ENCODE measurements around the gene RDM1.

The RDM1 gene

DNA sequence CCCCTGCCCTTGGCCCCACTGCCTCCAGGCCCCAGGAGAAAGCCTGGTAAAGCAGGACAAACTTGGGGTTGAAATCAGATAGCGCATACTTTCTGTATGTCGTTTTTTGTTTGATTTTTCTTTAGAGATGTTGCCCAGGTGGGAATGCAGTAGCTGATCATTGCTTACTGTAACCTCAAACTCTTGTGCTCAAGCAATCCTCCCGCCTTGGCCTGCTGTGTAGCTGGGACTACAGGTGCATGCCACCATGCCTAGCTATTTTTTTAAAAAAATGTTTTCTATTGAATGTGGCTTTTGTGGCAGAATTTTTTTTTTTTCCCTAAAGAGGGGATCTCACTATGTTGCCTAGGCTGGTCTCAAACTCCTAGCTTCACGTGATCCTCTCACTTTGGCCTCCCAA, 39.3 kb downstream of the RDM1 start:
- Histone ChIP-seq H3K4me2 (ENCODE audit: low read length) (no peak overlapping the region), H4K20me1 (ENCODE audit: insufficient read depth, low read length) (no peaks in the 10 kb centered on the region), H3K9me2 (ENCODE audit: low read depth, low read length) (no peaks in the 10 kb centered on the region), H3K27ac (ENCODE audit: low read depth, low read length, poor library complexity, severe bottlenecking) (no peak overlapping the region), H3K4me1 (ENCODE audit: insufficient read depth, low read length, severe bottlenecking) (no peaks in the 10 kb centered on the region), H3K4me3 (ENCODE audit: low read depth, low read length, poor library complexity, severe bottlenecking) (no peak overlapping the region), H3K9ac (ENCODE audit: low read length) (no peak overlapping the region), H3K27me3 (ENCODE audit: insufficient read depth, low read length) (no peaks in the 10 kb centered on the region), H2AFZ (ENCODE audit: low read length) (no peak overlapping the region), H3F3A (ENCODE audit: insufficient read depth, low read length) (no peaks in the 10 kb centered on the region), H3K36me3 (ENCODE audit: insufficient read depth, low read length) (no peaks in the 10 kb centered on the region), H3K9me3 (ENCODE audit: low read length) (no peaks in the 10 kb centered on the region), H3K79me2 (ENCODE audit: insufficient read depth, low read length) (no peaks in the 10 kb centered on the region)
- TF ChIP-seq, protein P1, sequence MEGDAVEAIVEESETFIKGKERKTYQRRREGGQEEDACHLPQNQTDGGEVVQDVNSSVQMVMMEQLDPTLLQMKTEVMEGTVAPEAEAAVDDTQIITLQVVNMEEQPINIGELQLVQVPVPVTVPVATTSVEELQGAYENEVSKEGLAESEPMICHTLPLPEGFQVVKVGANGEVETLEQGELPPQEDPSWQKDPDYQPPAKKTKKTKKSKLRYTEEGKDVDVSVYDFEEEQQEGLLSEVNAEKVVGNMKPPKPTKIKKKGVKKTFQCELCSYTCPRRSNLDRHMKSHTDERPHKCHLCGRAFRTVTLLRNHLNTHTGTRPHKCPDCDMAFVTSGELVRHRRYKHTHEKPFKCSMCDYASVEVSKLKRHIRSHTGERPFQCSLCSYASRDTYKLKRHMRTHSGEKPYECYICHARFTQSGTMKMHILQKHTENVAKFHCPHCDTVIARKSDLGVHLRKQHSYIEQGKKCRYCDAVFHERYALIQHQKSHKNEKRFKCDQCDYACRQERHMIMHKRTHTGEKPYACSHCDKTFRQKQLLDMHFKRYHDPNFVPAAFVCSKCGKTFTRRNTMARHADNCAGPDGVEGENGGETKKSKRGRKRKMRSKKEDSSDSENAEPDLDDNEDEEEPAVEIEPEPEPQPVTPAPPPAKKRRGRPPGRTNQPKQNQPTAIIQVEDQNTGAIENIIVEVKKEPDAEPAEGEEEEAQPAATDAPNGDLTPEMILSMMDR (IDR thresholded peaks at IDR 0.05; ENCODE audit: low read length), result no peak
- no peak for TF ChIP-seq EZH2 (IDR thresholded peaks at IDR 0.05; ENCODE audit: borderline replicate concordance, low read length)

DNA sequence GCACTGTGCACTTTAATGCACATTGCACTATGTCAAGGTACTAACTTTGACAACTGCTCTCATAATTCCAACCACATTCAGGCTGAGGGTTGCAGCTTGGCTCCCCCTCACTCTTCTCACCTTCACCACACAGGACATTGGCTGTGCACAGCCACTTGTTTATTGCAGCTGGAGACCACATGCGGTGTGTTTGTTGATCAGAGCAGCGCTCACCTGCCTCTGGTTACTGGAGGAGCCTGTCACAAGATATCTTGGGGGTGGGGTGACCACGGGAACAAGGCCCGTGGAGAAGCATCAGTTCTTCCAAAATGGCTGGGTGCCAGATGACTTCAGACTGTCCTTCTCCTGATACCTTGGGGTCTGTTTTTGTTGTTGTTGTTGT, 39.8 kb downstream of the RDM1 start:
- H3K27ac ChIP-seq (ENCODE audit: low read depth, low read length, poor library complexity, severe bottlenecking), result no peak overlapping the region
- TF ChIP-seq, protein P1 (IDR thresholded peaks at IDR 0.05; ENCODE audit: low read length), result no peak
- TF ChIP-seq EZH2 (IDR thresholded peaks at IDR 0.05; ENCODE audit: borderline replicate concordance, low read length), result no peak
- no peaks in the 10 kb centered on the region for H3K27me3 ChIP-seq (ENCODE audit: insufficient read depth, low read length)
- no peaks in the 10 kb centered on the region for H3K36me3 ChIP-seq (ENCODE audit: insufficient read depth, low read length)
- no peak overlapping the region for H2AFZ ChIP-seq (ENCODE audit: low read length)
- no peaks in the 10 kb centered on the region for H3K9me3 ChIP-seq (ENCODE audit: low read length)
- H3K4me3 ChIP-seq (ENCODE audit: low read depth, low read length, poor library complexity, severe bottlenecking), result no peak overlapping the region
- no peaks in the 10 kb centered on the region for H3K79me2 ChIP-seq (ENCODE audit: insufficient read depth, low read length)
- no peak overlapping the region for H3K9ac ChIP-seq (ENCODE audit: low read length)
- no peaks in the 10 kb centered on the region for H3F3A ChIP-seq (ENCODE audit: insufficient read depth, low read length)
- H3K4me1 ChIP-seq (ENCODE audit: insufficient read depth, low read length, severe bottlenecking), result no peaks in the 10 kb centered on the region
- no peaks in the 10 kb centered on the region for H3K9me2 ChIP-seq (ENCODE audit: low read depth, low read length)
- no peaks in the 10 kb centered on the region for H4K20me1 ChIP-seq (ENCODE audit: insufficient read depth, low read length)
- H3K4me2 ChIP-seq (ENCODE audit: low read length), result no peak overlapping the region

DNA sequence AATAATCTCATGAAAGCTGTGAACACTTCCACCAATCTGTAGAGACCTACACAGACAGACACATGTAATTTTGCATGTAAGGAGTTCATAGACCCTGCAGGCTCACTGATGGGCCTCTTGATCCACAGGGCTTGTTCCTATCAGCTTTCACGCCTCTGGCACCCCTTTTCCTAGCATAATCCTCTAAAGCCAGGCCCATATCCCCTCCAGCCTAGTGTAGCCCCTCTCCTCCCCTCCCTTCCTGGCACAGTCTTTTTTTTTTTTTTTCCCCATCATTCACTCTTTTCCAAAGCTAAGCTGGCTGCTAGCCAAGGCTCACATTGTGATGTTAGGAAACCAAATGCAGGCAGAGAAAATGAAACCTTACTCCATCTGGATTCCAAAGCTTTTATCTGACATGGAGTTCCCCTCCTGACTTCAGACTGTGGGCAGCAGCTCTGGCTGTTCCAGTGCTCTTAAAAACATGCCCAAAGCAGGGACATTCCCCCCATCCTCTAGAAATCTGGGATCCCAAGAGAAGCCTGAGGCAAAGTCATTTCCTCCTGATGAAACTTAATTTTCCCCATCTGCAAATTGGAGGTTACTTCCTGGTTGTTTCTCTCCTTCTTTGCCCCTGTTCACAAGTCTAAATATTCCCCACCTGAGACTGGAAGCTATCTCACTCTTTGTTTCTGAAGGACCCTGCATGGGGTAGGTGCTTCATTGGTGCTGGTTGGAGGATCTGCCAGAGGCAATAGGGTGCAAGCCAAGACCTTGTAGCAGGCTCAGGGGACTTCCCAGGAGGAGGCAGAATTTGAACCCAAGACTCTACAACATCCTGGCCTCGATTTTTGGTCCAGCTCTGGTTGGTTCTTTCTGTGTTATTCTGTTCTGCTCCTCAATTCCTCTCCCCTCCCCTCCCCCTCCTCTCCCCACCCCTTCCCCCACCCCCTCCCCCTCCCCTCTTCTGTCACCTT, 40.5 kb downstream of the RDM1 start:
- H3K9me3 ChIP-seq (ENCODE audit: low read length), result no peaks in the 10 kb centered on the region
- no peaks in the 10 kb centered on the region for H3K4me1 ChIP-seq (ENCODE audit: insufficient read depth, low read length, severe bottlenecking)
- H3K9ac ChIP-seq (ENCODE audit: low read length), result no peak overlapping the region
- H3K79me2 ChIP-seq (ENCODE audit: insufficient read depth, low read length), result no peaks in the 10 kb centered on the region
- H4K20me1 ChIP-seq (ENCODE audit: insufficient read depth, low read length), result no peaks in the 10 kb centered on the region
- no peak overlapping the region for H3K4me2 ChIP-seq (ENCODE audit: low read length)
- no peak overlapping the region for H3K4me3 ChIP-seq (ENCODE audit: low read depth, low read length, poor library complexity, severe bottlenecking)
- no peaks in the 10 kb centered on the region for H3K36me3 ChIP-seq (ENCODE audit: insufficient read depth, low read length)
- H3K9me2 ChIP-seq (ENCODE audit: low read depth, low read length), result no peaks in the 10 kb centered on the region
- TF ChIP-seq, protein P1 (IDR thresholded peaks at IDR 0.05; ENCODE audit: low read length), result no peak
- no peak for TF ChIP-seq EZH2 (IDR thresholded peaks at IDR 0.05; ENCODE audit: borderline replicate concordance, low read length)
- no peaks in the 10 kb centered on the region for H3K27me3 ChIP-seq (ENCODE audit: insufficient read depth, low read length)
- no peak overlapping the region for H3K27ac ChIP-seq (ENCODE audit: low read depth, low read length, poor library complexity, severe bottlenecking)
- H2AFZ ChIP-seq (ENCODE audit: low read length), result no peak overlapping the region
- H3F3A ChIP-seq (ENCODE audit: insufficient read depth, low read length), result no peaks in the 10 kb centered on the region

Data from OCI-LY1 (cell line).